ENCODE data around the gene ACSL1. TPM values are rescaled to one million over a fixed set of nuclear protein-coding genes. Genes with fewer than 3 reads are reported as not detected.

The ACSL1 gene
- total and polyA plus RNA-seq, 2 of the 8 experiments (the other 6 are each of a cell fraction or from before 2014, with no cell fraction given) = 2.3 to 8.7 TPM

DNA sequence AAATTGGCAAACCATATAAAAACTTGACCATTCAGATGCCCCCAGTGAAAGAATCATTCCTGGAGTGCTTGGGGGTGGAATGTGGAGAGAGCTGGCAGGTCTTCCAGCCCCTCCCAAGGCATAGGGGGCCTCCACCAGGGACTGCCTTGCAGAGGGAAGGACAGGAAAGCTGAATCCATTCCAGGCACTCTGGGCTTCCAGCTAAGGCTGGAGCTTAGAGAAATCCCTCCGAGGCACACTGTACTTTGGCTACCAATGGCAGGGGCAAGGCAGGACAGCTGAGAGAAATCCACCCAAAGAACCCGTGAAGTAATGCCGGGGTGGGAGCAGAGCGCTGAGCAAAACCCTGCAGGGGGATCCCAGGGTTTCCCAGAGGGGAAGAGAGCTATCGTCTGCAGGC, 95.8 kb downstream of the ACSL1 start:
- no peak for FAIRE-seq
- H3K79me1 ChIP-seq (ENCODE audit: low read depth, low read length) = peaks cover 4% of the 10 kb centered on the region; the same call in 1 of the 2 replicates

More for the DNA sequence above, 95.8 kb downstream of the ACSL1 start:
- Histone ChIP-seq H3K27me3 (replicated peaks in 1 of 4; ENCODE audit: control insufficient read depth in 3 of 4, extremely low read depth in 1 of 4, insufficient read depth in 3 of 4, low read length in 3 of 4) (no peaks in the 10 kb centered on the region), H3K23ac (ENCODE audit: insufficient read length) (no peak overlapping the region), H4K91ac (replicated peaks; ENCODE audit: insufficient read length, low read length) (no peak overlapping the region), H3K23me2 (ENCODE audit: low read depth, low read length) (peaks cover 1% of the 10 kb centered on the region; the same call in 1 of the 2 replicates), H2AK5ac (ENCODE audit: low read depth, low read length) (no peak overlapping the region), H2BK120ac (replicated peaks; ENCODE audit: low read depth, low read length) (no peak overlapping the region), H3K4me3 (ENCODE audit: extremely low read depth in 1 of 4, insufficient read depth in 2 of 4, low read depth in 3 of 4, low read length in 4 of 4) (no peak overlapping the region), H2BK12ac (ENCODE audit: low read depth, low read length) (no peak overlapping the region), H4K5ac (ENCODE audit: insufficient read length, low read depth, low read length) (no peak overlapping the region), H3K4me2 (ENCODE audit: insufficient read depth in 1 of 2, low read depth in 2 of 2, low read length in 2 of 2) (no peak overlapping the region), H3K18ac (ENCODE audit: extremely low read depth, low read length) (no peak overlapping the region), H2BK20ac (ENCODE audit: low read length) (no peak overlapping the region), H2AFZ (ENCODE audit: low read length) (no peak overlapping the region), H3K27ac (ENCODE audit: low read depth, low read length) (no peak overlapping the region), H3K36me3 (ENCODE audit: control insufficient read depth in 2 of 4, insufficient read depth in 4 of 4, low read length in 3 of 4) (peaks cover 29 to 61% (median 43%) of the 10 kb centered on the region in 4 experiments), H4K20me1 (replicated peaks in 1 of 2; ENCODE audit: control insufficient read depth in 1 of 2, insufficient read depth in 2 of 2, low read length in 2 of 2) (peaks cover 2 to 11% of the 10 kb centered on the region in 2 experiments), H3K79me2 (ENCODE audit: control insufficient read depth in 1 of 2, insufficient read depth in 2 of 2, low read length in 2 of 2) (peaks cover 8 to 76% of the 10 kb centered on the region in 2 experiments), H3K9me3 (ENCODE audit: insufficient read depth in 2 of 2, low read depth in 1 of 2, low read length in 1 of 2) (no peaks in the 10 kb centered on the region), H3K9ac (replicated peaks in 1 of 4; ENCODE audit: extremely low read depth in 1 of 4, low read depth in 3 of 4, low read length in 3 of 4) (no peak overlapping the region), H3K14ac (ENCODE audit: insufficient read length) (no peak overlapping the region), H2BK5ac (ENCODE audit: low read depth, low read length) (no peak overlapping the region), H3K4me1 (replicated peaks in 1 of 4; ENCODE audit: control insufficient read depth in 3 of 4, insufficient read depth in 4 of 4, low read length in 3 of 4) (peaks cover 0 to 6% (median under 1%) of the 10 kb centered on the region in 4 experiments; a peak in 3 of 7 replicates), H3K56ac (replicated peaks; ENCODE audit: insufficient read length, low read depth, low read length) (no peak overlapping the region), H3K4ac (replicated peaks; ENCODE audit: insufficient read length, low read depth, low read length) (no peak overlapping the region), H2BK15ac (ENCODE audit: low read length) (no peak overlapping the region), H4K8ac (ENCODE audit: extremely low read depth, insufficient read depth, low read length) (no peak overlapping the region)
- 90% methylated on average over 5 of the region's 5 CpGs; no CpG with 5 or more reads in 1 of the 2 experiments for WGBS, 2 experiments (ENCODE audit: extremely low coverage in 1 of 2, insufficient coverage in 1 of 2, insufficient read length in 1 of 2, insufficient replicate concordance in 2 of 2, low coverage in 1 of 2, low lambda C conversion rate in 2 of 2, missing lambda C conversion rate in 1 of 2)
- TF ChIP-seq HDAC6 (IDR thresholded peaks at IDR 0.05; ENCODE audit: low read depth, low read length) = no peak
- TF ChIP-seq SIX5 (IDR thresholded peaks at IDR 0.05; ENCODE audit: low read depth, low read length) = no peak
- ChIA-PET POLR2A (ENCODE audit: partially characterized antibody) (interaction anchor here (0.8 to 0.9 kb wide), 2 partner anchors 51 to 542 kb away, joined by 3 read pairs; no protein-coding TSS in a partner anchor), CTCF (ENCODE audit: partially characterized antibody) (interaction anchor here (1.3 kb wide), 1 partner anchor 86 kb away, joined by 3 read pairs; no protein-coding TSS in a partner anchor)
- no peak for DNase-seq (ENCODE audit: low read depth in 1 of 2, low spot score in 2 of 2)

Data from H1 (cell line).